ENCODE results near the gene PRR12. TPM values are rescaled to one million over a fixed set of nuclear protein-coding genes. Genes with fewer than 3 reads are reported as not detected.

PRR12 gene
- total RNA-seq, 4 donors from 2014 or later: 12.2 to 54.7 (median 30.0) TPM

GRCh38 chr19:49665036-49665350 lies 74.0 kb downstream of the PRR12 start:
- Histone ChIP-seq H3K27me3 (no peaks in the 10 kb centered on the region), H3K4me3 (peak overlapping the region; percentile 63 to 93 (median 80)), H3K27ac (peak overlapping the region; percentile 88 to 100 (median 95)), H3K9me3 (no peaks in the 10 kb centered on the region), H3K4me1 (peaks cover 7 to 25% (median 22%) of the 10 kb centered on the region in 4 donors), H3K36me3 (peaks cover 0 to 14% (median 4%) of the 10 kb centered on the region in 4 donors)
- in situ Hi-C loops (cut with MboI; ENCODE audit: low pct_ligation_motif_present in 1 of 4, low pct_unique_long_range_greater_than_20kb in 1 of 4, low sequenced_read_pairs in 3 of 4) (loop anchor here in 1 of 4 donors (10.0 kb wide), 1 partner anchor 80 kb away; the partner anchor contains the start of genes NOSIP and PRRG2), intact Hi-C loops (cut with DNase I; ENCODE audit: low total_unique reads) (no loop called here)
- no peak for TF ChIP-seq EP300 (IDR thresholded peaks at IDR 0.05; ENCODE audit: low read depth)
- TF ChIP-seq POLR2AphosphoS5 (IDR thresholded peaks at IDR 0.05): no peak
- TF ChIP-seq CTCF (IDR thresholded peaks at IDR 0.05): no peak
- TF ChIP-seq POLR2A (IDR thresholded peaks at IDR 0.05): no peak
- WGBS, 2 donors (ENCODE audit: low coverage in 1 of 2): 2 to 3% methylated on average over 5 to 7 of the region's 7 CpGs
- no peak for DNase-seq

GRCh38 chr19:49665351-49666119 lies 74.6 kb downstream of the PRR12 start, which contains the start of the genes BCL2L12 and IRF3:
Gene BCL2L12, plus strand, starts transcription at chr19:49665933. Its CDS starts 760 bp downstream, at chr19:49666693.
Gene IRF3, minus strand, starts transcription at chr19:49665857. Its CDS starts 1,019 bp downstream, at chr19:49664838.
- intact Hi-C loops (cut with DNase I; ENCODE audit: low total_unique reads): no loop called here
- Histone ChIP-seq H3K27me3 (no peaks in the 10 kb centered on the region), H3K9me3 (no peaks in the 10 kb centered on the region), H3K4me3 (peak within 1 kb of the TSS; percentile 63 to 93 (median 80)), H3K4me1 (peaks cover 7 to 25% (median 22%) of the 10 kb centered on the region in 4 donors), H3K27ac (peak within 1 kb of the TSS; percentile 88 to 100 (median 95)), H3K36me3 (peaks cover 0 to 14% (median 4%) of the 10 kb centered on the region in 4 donors)
- WGBS, 2 donors (ENCODE audit: low coverage in 1 of 2): 0% methylated on average over 7 to 50 of the region's 50 CpGs
- peak; percentile 99 for DNase-seq
- in situ Hi-C loops (cut with MboI; ENCODE audit: low pct_ligation_motif_present in 1 of 4, low pct_unique_long_range_greater_than_20kb in 1 of 4, low sequenced_read_pairs in 3 of 4): loop anchor here in 1 of 4 donors (10.0 kb wide), 1 partner anchor 81 kb away; the partner anchor contains the start of genes NOSIP and PRRG2
- peak; percentile 82 for TF ChIP-seq POLR2A (IDR thresholded peaks at IDR 0.05)
- TF ChIP-seq POLR2AphosphoS5 (IDR thresholded peaks at IDR 0.05): peak; percentile 80 to 87 (median 87)
- TF ChIP-seq EP300 (IDR thresholded peaks at IDR 0.05; ENCODE audit: low read depth): no peak

DNA sequence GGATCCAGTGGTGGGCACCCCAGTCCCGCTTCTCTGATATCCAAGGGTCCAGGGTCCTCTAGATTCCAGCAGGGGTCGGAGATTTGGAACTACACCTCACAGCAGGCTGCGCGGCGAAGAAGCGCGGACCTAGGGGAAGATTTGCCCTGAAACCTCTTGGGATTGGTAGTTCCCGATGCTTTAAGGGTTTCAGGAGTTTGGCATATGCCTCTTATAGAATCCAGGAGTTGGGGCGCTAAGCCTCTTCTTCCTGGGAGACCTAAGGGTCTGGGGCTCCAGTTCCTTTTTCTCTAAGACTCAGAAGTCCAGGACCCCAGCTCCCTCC lies 75.1 kb downstream of the PRR12 start:
- Histone ChIP-seq H3K9me3 (no peaks in the 10 kb centered on the region), H3K27me3 (no peaks in the 10 kb centered on the region), H3K36me3 (peaks cover 0 to 13% (median 4%) of the 10 kb centered on the region in 4 donors), H3K4me1 (peaks cover 7 to 25% (median 22%) of the 10 kb centered on the region in 4 donors), H3K27ac (peak overlapping the region; percentile 88 to 100 (median 95)), H3K4me3 (peak overlapping the region; percentile 59 to 93 (median 74))
- intact Hi-C loops (cut with DNase I; ENCODE audit: low total_unique reads) (no loop called here), in situ Hi-C loops (cut with MboI; ENCODE audit: low pct_ligation_motif_present in 1 of 4, low pct_unique_long_range_greater_than_20kb in 1 of 4, low sequenced_read_pairs in 3 of 4) (loop anchor here in 1 of 4 donors (10.0 kb wide), 1 partner anchor 81 kb away; the partner anchor contains the start of genes NOSIP and PRRG2)
- WGBS, 2 donors (ENCODE audit: low coverage in 1 of 2): 2% methylated on average over 9 of the region's 9 CpGs; no CpG with 5 or more reads in 1 of the 2 donors
- TF ChIP-seq EP300 (IDR thresholded peaks at IDR 0.05; ENCODE audit: low read depth) (no peak), CTCF (IDR thresholded peaks at IDR 0.05) (peak in 1 of 5 experiments; percentile 24), POLR2AphosphoS5 (IDR thresholded peaks at IDR 0.05) (no peak)
- DNase-seq: no peak

GRCh38 chr19:49667473-49667872 lies 76.5 kb downstream of the PRR12 start:
- 93% methylated on average over 2 of the region's 2 CpGs; no CpG with 5 or more reads in 1 of the 2 donors for WGBS, 2 donors (ENCODE audit: low coverage in 1 of 2)
- no peak overlapping the region for H3K4me3 ChIP-seq
- peaks cover 7 to 30% (median 27%) of the 10 kb centered on the region in 4 donors for H3K4me1 ChIP-seq
- no peaks in the 10 kb centered on the region for H3K27me3 ChIP-seq
- TF ChIP-seq EP300 (IDR thresholded peaks at IDR 0.05; ENCODE audit: low read depth) (no peak), CTCF (IDR thresholded peaks at IDR 0.05) (no peak), POLR2A (IDR thresholded peaks at IDR 0.05) (no peak), POLR2AphosphoS5 (IDR thresholded peaks at IDR 0.05) (no peak)
- H3K27ac ChIP-seq: no peak overlapping the region
- in situ Hi-C loops (cut with MboI; ENCODE audit: low pct_ligation_motif_present in 1 of 4, low pct_unique_long_range_greater_than_20kb in 1 of 4, low sequenced_read_pairs in 3 of 4): loop anchor here in 1 of 4 donors (10.0 kb wide), 1 partner anchor 83 kb away; the partner anchor contains the start of genes NOSIP and PRRG2
- DNase-seq: no peak
- intact Hi-C loops (cut with DNase I; ENCODE audit: low total_unique reads): no loop called here
- no peaks in the 10 kb centered on the region for H3K36me3 ChIP-seq
- no peaks in the 10 kb centered on the region for H3K9me3 ChIP-seq
